DND-41 (cell line): ENCODE results near the gene ENTPD2.

Experiments
- ATAC-seq: fragments of 200-7000 bp; cut with Tn5 transposase; 3 replicates; pipeline ENCODE4 v1.9.1; 2021; ENCODE audit warnings: low read depth; ENCODE audit not compliant: insufficient read depth
- DNase-seq: peaks from one replicate; pipeline ENCODE4 v3.0.0-alpha.2; 2020
- H2AFZ ChIP-seq: 2 replicates; pipeline ENCODE4 v1.6.0; 2012; ENCODE audit warnings: low read depth, low read length
- H3K27ac ChIP-seq: 2 replicates; pipeline ENCODE4 v1.5.1; 2012; ENCODE audit warnings: low read length, inconsistent platforms
- H3K27me3 ChIP-seq: fragments of 200-600 bp; sonication (generic); 2 replicates; pipeline ENCODE4 v1.6.0; 2012; ENCODE audit warnings: low read length, mild to moderate bottlenecking, inconsistent platforms; ENCODE audit not compliant: insufficient read depth, poor library complexity
- H3K36me3 ChIP-seq: 2 replicates; pipeline ENCODE4 v1.5.1; 2012; ENCODE audit warnings: low read length, inconsistent platforms; ENCODE audit not compliant: insufficient read depth
- H3K4me1 ChIP-seq: 2 replicates; pipeline ENCODE4 v1.5.1; 2012; ENCODE audit warnings: mild to moderate bottlenecking, low read length; ENCODE audit not compliant: insufficient read depth
- H3K4me2 ChIP-seq: 2 replicates; pipeline ENCODE4 v1.6.0; 2012; ENCODE audit warnings: mild to moderate bottlenecking, moderate library complexity, low read length, inconsistent platforms; ENCODE audit not compliant: insufficient read depth
- H3K4me3 ChIP-seq, 2 experiments: fragments of 200-600 bp in 1 of 2; shearing (Covaris generic) in 1 of 2; 2 replicates each; pipeline ENCODE4 v1.5.1; 2012 to 2016; ENCODE audit warnings: inconsistent platforms in 2 of 2, low read length in 2 of 2, mild to moderate bottlenecking in 2 of 2, low read depth in 1 of 2, moderate library complexity in 1 of 2
- H3K79me2 ChIP-seq: 2 replicates; pipeline ENCODE4 v1.6.0; 2012; ENCODE audit warnings: low read length, inconsistent platforms; ENCODE audit not compliant: insufficient read depth
- H3K9ac ChIP-seq: 2 replicates; pipeline ENCODE4 v1.6.0; 2012; ENCODE audit warnings: low read depth, mild to moderate bottlenecking, inconsistent platforms, low read length, moderate library complexity
- H3K9me3 ChIP-seq: 2 replicates; pipeline ENCODE4 v1.5.1; 2012; ENCODE audit warnings: low read length, moderate library complexity, mild to moderate bottlenecking, inconsistent platforms; ENCODE audit not compliant: insufficient read depth, severe bottlenecking
- H4K20me1 ChIP-seq: 2 replicates; pipeline ENCODE4 v1.6.0; 2012; ENCODE audit warnings: low read length; ENCODE audit not compliant: insufficient read depth
- CTCF ChIP-seq: IDR thresholded peaks from 2 replicates; pipeline ENCODE4 v1.5.1; 2012; ENCODE audit warnings: borderline replicate concordance, low read length, moderate library complexity, mild to moderate bottlenecking; ENCODE audit not compliant: poor library complexity, severe bottlenecking; ENCODE audit errors: extremely low read depth
- EZH2 ChIP-seq: IDR thresholded peaks from 3 replicates; pipeline ENCODE4 v1.6.1; 2012; ENCODE audit warnings: borderline replicate concordance, low read depth, mild to moderate bottlenecking, moderate library complexity, low read length, inconsistent platforms; ENCODE audit not compliant: severe bottlenecking

ENTPD2 gene

GRCh38 chr9:137080260-137081122 is 26.6 kb upstream of the ENTPD2 start:
- Histone ChIP-seq H3K4me2 (no peak overlapping the region), H2AFZ (no peak overlapping the region), H3K27ac (no peak overlapping the region), H3K4me1 (peaks cover 1% of the 10 kb centered on the region; the same call in 1 of the 2 replicates), H3K4me3 (no peak overlapping the region), H3K79me2 (no peaks in the 10 kb centered on the region), H3K36me3 (no peaks in the 10 kb centered on the region), H3K9me3 (no peaks in the 10 kb centered on the region), H4K20me1 (no peaks in the 10 kb centered on the region), H3K27me3 (no peaks in the 10 kb centered on the region), H3K9ac (no peak overlapping the region)
- ATAC-seq, result no peak
- DNase-seq, result no peak
- TF ChIP-seq EZH2 (no peak), CTCF (no peak)

- Histone ChIP-seq H3K4me2 (no peak overlapping the region), H3K9ac (no peak overlapping the region)
These were observed 25.5 kb upstream of the ENTPD2 start for GRCh38 chr9:137079401-137079787.

GRCh38 chr9:137078701-137079400 is 25.0 kb upstream of the ENTPD2 start:
- Histone ChIP-seq H2AFZ (no peak overlapping the region), H3K27ac (no peak overlapping the region)

More at GRCh38 chr9:137079401-137079787, 25.5 kb upstream of the ENTPD2 start:
- H3K9me3 ChIP-seq, result no peaks in the 10 kb centered on the region
- H3K4me3 ChIP-seq, result no peak overlapping the region
- H3K4me1 ChIP-seq, result no peaks in the 10 kb centered on the region
- no peak for DNase-seq
- H3K36me3 ChIP-seq, result no peaks in the 10 kb centered on the region
- H4K20me1 ChIP-seq, result no peaks in the 10 kb centered on the region
- ATAC-seq, result no peak
- no peak overlapping the region for H3K27ac ChIP-seq
- no peaks in the 10 kb centered on the region for H3K79me2 ChIP-seq
- no peak for TF ChIP-seq EZH2
- TF ChIP-seq CTCF, result no peak
- no peak overlapping the region for H2AFZ ChIP-seq
- no peaks in the 10 kb centered on the region for H3K27me3 ChIP-seq

More at GRCh38 chr9:137078701-137079400, 25.0 kb upstream of the ENTPD2 start:
- H3K36me3 ChIP-seq, result no peaks in the 10 kb centered on the region
- H3K9ac ChIP-seq, result no peak overlapping the region
- no peaks in the 10 kb centered on the region for H3K79me2 ChIP-seq
- ATAC-seq (no peak), DNase-seq (no peak)
- H3K4me2 ChIP-seq, result no peak overlapping the region
- H3K4me1 ChIP-seq, result no peaks in the 10 kb centered on the region
- no peak for TF ChIP-seq EZH2
- no peak for TF ChIP-seq CTCF
- H4K20me1 ChIP-seq, result no peaks in the 10 kb centered on the region
- H3K9me3 ChIP-seq, result no peaks in the 10 kb centered on the region
- no peaks in the 10 kb centered on the region for H3K27me3 ChIP-seq
- H3K4me3 ChIP-seq, result no peak overlapping the region
